GM23248 (cell line): ENCODE measurements around the gene RASGEF1B.

ENCODE experiments used
- EZH2 ChIP-seq: fragments of 200-600 bp; sonication (generic); IDR thresholded peaks from 2 replicates; pipeline ENCODE4 v1.6.1; 2018; ENCODE audit warnings: antibody characterized with exemption, mild to moderate bottlenecking; ENCODE audit not compliant: insufficient read depth, poor library complexity, severe bottlenecking
- EZH2phosphoT487 ChIP-seq: fragments of 200-600 bp; sonication (generic); IDR thresholded peaks from 2 replicates; pipeline ENCODE4 v1.6.1; 2018; ENCODE audit warnings: antibody characterized with exemption, moderate library complexity, mild to moderate bottlenecking, low read depth; ENCODE audit not compliant: insufficient read depth

DNA sequence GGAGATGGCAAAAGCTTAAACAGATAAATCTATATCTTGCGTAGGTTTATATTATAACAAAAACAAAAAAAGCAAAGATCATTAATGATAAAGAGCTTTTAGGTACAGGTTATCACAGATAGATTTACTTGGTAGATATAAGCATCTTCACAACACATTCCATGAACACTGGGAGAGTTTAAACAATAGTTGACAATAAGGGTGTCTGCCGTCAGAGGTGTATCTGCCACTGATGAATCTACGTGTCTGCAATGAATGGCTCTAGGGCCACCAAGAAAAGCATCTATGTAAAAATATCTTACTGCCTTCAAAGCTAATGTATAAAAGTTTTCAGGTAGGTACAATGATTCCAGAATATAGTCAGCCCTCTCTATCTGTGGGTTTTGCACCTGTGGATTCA, 43.7 kb downstream of the RASGEF1B start:
- TF ChIP-seq EZH2 (no peak), EZH2phosphoT487 (no peak)
